Gastrocnemius medialis (tissue), 4 donors: ENCODE measurements around the gene INPP5A.
"Not testable (repeated sequence)": the region's sequence is repeated elsewhere in the genome, so short reads cannot be mapped to it uniquely, and the experiment has no call there.

ENCODE experiments used
- CTCF ChIP-seq, 5 experiments: fragments of 450-650 bp in 3 of 5; fragments of 200-600 bp in 2 of 5; sonication (generic) in 2 of 5; IDR thresholded peaks in 4 of 5; conservative IDR thresholded peaks in 1 of 5; 1 replicate in 4 of 5; 2 replicates in 1 of 5; pipeline ENCODE4 v1.5.1; 2016 to 2019; ENCODE audit warnings: antibody characterized with exemption in 5 of 5, mild to moderate bottlenecking in 3 of 5, moderate library complexity in 3 of 5
- POLR2A ChIP-seq, 2 donors: fragments of 450-650 bp; IDR thresholded peaks; one replicate each; pipeline ENCODE4 v1.6.1; 2017; ENCODE audit warnings: antibody characterized with exemption in 2 of 2, mild to moderate bottlenecking in 2 of 2, moderate library complexity in 2 of 2

GRCh38 chr10:132552635-132553034 is 15.0 kb downstream of the INPP5A start:
- TF ChIP-seq POLR2A (IDR thresholded peaks at IDR 0.05); CTCF (IDR thresholded peaks at IDR 0.05 in 4 of 5, conservative IDR thresholded peaks at IDR 0.05 in 1 of 5): not testable (repeated sequence)
